Measurements from ENCODE around the gene HOOK1. TPM values are rescaled to one million over a fixed set of nuclear protein-coding genes. Genes with fewer than 3 reads are reported as not detected.
A peak's percentile ranks its signal among the peaks of the same experiment; 100 is the strongest.

Gene HOOK1
- total and polyA plus RNA-seq, 2 donors (not counting 3 experiments of a cell fraction or from before 2014, with no cell fraction given): not detected

DNA sequence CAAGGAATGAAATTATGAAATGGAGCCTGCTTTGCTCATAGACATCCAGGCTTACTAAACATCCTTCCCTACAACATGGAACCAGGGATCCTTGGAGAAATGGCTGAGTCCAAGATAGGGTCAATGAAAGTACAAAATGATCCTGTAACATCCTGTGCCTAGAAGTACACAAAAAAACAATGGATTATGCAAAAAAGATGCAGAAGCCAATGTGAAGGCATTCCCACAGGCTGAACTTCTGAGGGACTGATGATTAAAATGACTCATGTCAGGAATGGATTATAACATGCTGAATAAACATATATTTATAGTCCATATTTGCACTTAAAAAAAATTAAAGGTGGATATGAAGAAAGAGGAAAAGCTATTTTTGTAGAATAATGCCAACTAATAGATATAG is 10.4 kb upstream of the HOOK1 start:
- Histone ChIP-seq H3K36me3 (ENCODE audit: control insufficient read depth in 2 of 2, extremely low read depth in 1 of 2, insufficient read depth in 2 of 2, low read length in 2 of 2) (no peaks in the 10 kb centered on the region), H2AFZ (ENCODE audit: low read depth, low read length) (no peak overlapping the region), H4K20me1 (replicated peaks; ENCODE audit: control insufficient read depth, extremely low read depth, insufficient read depth, low read length) (no peaks in the 10 kb centered on the region), H3K27me3 (ENCODE audit: control insufficient read depth in 2 of 2, insufficient read depth in 2 of 2, low read length in 2 of 2) (peaks cover 0 to 7% of the 10 kb centered on the region in 2 experiments), H3K27ac (ENCODE audit: insufficient read depth, low read depth, low read length) (no peak overlapping the region), H3K4me2 (ENCODE audit: insufficient read depth, low read length) (no peak overlapping the region), H3K4me3 (replicated peaks in 1 of 3; ENCODE audit: insufficient read depth in 1 of 3, low read depth in 1 of 3, low read length in 3 of 3) (no peak overlapping the region), H3K9me3 (replicated peaks; ENCODE audit: control insufficient read depth, insufficient read depth, low read length) (no peaks in the 10 kb centered on the region), H3K79me2 (ENCODE audit: control insufficient read depth, insufficient read depth, low read length) (no peaks in the 10 kb centered on the region), H3K9me1 (replicated peaks; ENCODE audit: control insufficient read depth, extremely low read depth, insufficient read depth, low read length) (no peaks in the 10 kb centered on the region), H3K9ac (replicated peaks; ENCODE audit: extremely low read depth, insufficient read depth, low read length) (no peak overlapping the region), H3K4me1 (ENCODE audit: control insufficient read depth, extremely low read depth, insufficient read depth, low read length) (no peaks in the 10 kb centered on the region)
- ChIA-PET POLR2A (no interaction called here), CTCF (no interaction called here)
- FAIRE-seq: no peak
- dilution Hi-C loops (cut with MboI; ENCODE audit: extremely low pct_ligation_motif_present, low sequenced_read_pairs) (no loop called here), intact Hi-C loops (cut with micrococcal nuclease) (no loop called here)
- BruUV-seq (replicated peaks): no TSS peak
- peak; percentile 16 for DNase-seq (ENCODE audit: low read depth, low spot score)
- no peak for TF ChIP-seq JUN (IDR thresholded peaks at IDR 0.05; ENCODE audit: borderline replicate concordance, insufficient read depth, insufficient read length, low read depth)
- TF ChIP-seq, protein P1, sequence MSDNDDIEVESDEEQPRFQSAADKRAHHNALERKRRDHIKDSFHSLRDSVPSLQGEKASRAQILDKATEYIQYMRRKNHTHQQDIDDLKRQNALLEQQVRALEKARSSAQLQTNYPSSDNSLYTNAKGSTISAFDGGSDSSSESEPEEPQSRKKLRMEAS (IDR thresholded peaks at IDR 0.05; ENCODE audit: insufficient read depth, insufficient read length): no peak
- no peak for TF ChIP-seq FOS (IDR thresholded peaks at IDR 0.05; ENCODE audit: borderline replicate concordance, insufficient read depth, low read length)
- no peak for TF ChIP-seq GATA2 (IDR thresholded peaks at IDR 0.05; ENCODE audit: insufficient read depth, insufficient read length, low read depth, low read length)
- TF ChIP-seq POLR2A (IDR thresholded peaks at IDR 0.05; ENCODE audit: low read depth, low read length): no peak
- TF ChIP-seq, protein P2, sequence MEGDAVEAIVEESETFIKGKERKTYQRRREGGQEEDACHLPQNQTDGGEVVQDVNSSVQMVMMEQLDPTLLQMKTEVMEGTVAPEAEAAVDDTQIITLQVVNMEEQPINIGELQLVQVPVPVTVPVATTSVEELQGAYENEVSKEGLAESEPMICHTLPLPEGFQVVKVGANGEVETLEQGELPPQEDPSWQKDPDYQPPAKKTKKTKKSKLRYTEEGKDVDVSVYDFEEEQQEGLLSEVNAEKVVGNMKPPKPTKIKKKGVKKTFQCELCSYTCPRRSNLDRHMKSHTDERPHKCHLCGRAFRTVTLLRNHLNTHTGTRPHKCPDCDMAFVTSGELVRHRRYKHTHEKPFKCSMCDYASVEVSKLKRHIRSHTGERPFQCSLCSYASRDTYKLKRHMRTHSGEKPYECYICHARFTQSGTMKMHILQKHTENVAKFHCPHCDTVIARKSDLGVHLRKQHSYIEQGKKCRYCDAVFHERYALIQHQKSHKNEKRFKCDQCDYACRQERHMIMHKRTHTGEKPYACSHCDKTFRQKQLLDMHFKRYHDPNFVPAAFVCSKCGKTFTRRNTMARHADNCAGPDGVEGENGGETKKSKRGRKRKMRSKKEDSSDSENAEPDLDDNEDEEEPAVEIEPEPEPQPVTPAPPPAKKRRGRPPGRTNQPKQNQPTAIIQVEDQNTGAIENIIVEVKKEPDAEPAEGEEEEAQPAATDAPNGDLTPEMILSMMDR (IDR thresholded peaks at IDR 0.05; ENCODE audit: extremely low read depth in 1 of 2, insufficient read depth in 1 of 2, low read depth in 1 of 2, low read length in 2 of 2): no peak
- TF ChIP-seq POLR2AphosphoS5 (IDR thresholded peaks at IDR 0.05; ENCODE audit: insufficient read depth, low read depth, low read length): no peak
- no peak for TF ChIP-seq MYC (IDR thresholded peaks at IDR 0.05; ENCODE audit: low read depth, low read length)
- TF ChIP-seq EZH2 (IDR thresholded peaks at IDR 0.05; ENCODE audit: borderline replicate concordance, low read depth, low read length, severe bottlenecking): no peak

All from endothelial cell of umbilical vein (primary cell).